GM13977 (cell line): ENCODE measurements around the gene FTO.

Experiments used
- DNase-seq: peaks from one replicate; pipeline ENCODE4 v3.0.0; 2012; ENCODE audit warnings: low spot score
- CTCF ChIP-seq: IDR thresholded peaks from 2 replicates; pipeline ENCODE4 v1.5.1; 2012; ENCODE audit warnings: mild to moderate bottlenecking, control low read depth; ENCODE audit not compliant: insufficient read depth; ENCODE audit errors: extremely low read depth, missing control alignments
- in situ Hi-C: fragments of 300-500 bp; cut with MboI; formaldehyde crosslinking; loops from one replicate; pipeline ENCODE4 v1.12.0; 2022; ENCODE audit warnings: low sequenced_read_pairs, low pct_unique_long_range_greater_than_20kb, mixed read lengths, inconsistent platforms; ENCODE audit not compliant: unreplicated experiment

Gene FTO

GRCh38 chr16:54125751-54126655 is 422.0 kb downstream of the FTO start:
- in situ Hi-C loops, result no loop called here
- DNase-seq, result no peak
- no peak for TF ChIP-seq CTCF

GRCh38 chr16:54126907-54127306 is 423.0 kb downstream of the FTO start:
- no peak for DNase-seq
- in situ Hi-C loops, result no loop called here
- TF ChIP-seq CTCF, result no peak

GRCh38 chr16:54128629-54129234 is 424.8 kb downstream of the FTO start:
- TF ChIP-seq CTCF, result no peak
- in situ Hi-C loops, result no loop called here
- DNase-seq, result no peak

GRCh38 chr16:54129810-54130209 is 425.9 kb downstream of the FTO start:
- no peak for TF ChIP-seq CTCF
- DNase-seq, result no peak
- in situ Hi-C loops, result no loop called here

GRCh38 chr16:54135361-54136275 is 431.7 kb downstream of the FTO start:
- DNase-seq, result no peak
- no peak for TF ChIP-seq CTCF
- in situ Hi-C loops, result no loop called here

GRCh38 chr16:54136276-54136625 is 432.3 kb downstream of the FTO start:
- in situ Hi-C loops, result no loop called here
- no peak for TF ChIP-seq CTCF
- DNase-seq, result no peak
